Measurements from ENCODE around the gene DENND5A.
"Not testable (repeated sequence)": the region's sequence is repeated elsewhere in the genome, so short reads cannot be mapped to it uniquely, and the experiment has no call there.

Gene DENND5A

GRCh38 chr11:9170450-9170849 lies 94.7 kb downstream of the DENND5A start:
- DNase-seq (ENCODE audit: low read depth) = peak; percentile 47
- TF ChIP-seq CTCF (conservative IDR thresholded peaks at IDR 0.05; ENCODE audit: low read length) = no peak
- no peak overlapping the region for H3K4me3 ChIP-seq (ENCODE audit: low read length)

GRCh38 chr11:9169595-9170295 lies 95.4 kb downstream of the DENND5A start:
- DNase-seq (ENCODE audit: low read depth) = no peak
- no peak overlapping the region for H3K4me3 ChIP-seq (ENCODE audit: low read length)
- no peak for TF ChIP-seq CTCF (conservative IDR thresholded peaks at IDR 0.05; ENCODE audit: low read length)

- not testable (repeated sequence) for H3K4me3 ChIP-seq (ENCODE audit: low read length); DNase-seq (ENCODE audit: low read depth)
Measured at GRCh38 chr11:9161991-9162390, 103.2 kb downstream of the DENND5A start.

GRCh38 chr11:9160166-9160565 lies 105.0 kb downstream of the DENND5A start:
- TF ChIP-seq CTCF (conservative IDR thresholded peaks at IDR 0.05; ENCODE audit: low read length) = no peak
- DNase-seq (ENCODE audit: low read depth) = peak; percentile 24
- H3K4me3 ChIP-seq (ENCODE audit: low read length) = no peak overlapping the region

GRCh38 chr11:9158898-9159391 lies 106.2 kb downstream of the DENND5A start:
- no peak overlapping the region for H3K4me3 ChIP-seq (ENCODE audit: low read length)
- DNase-seq (ENCODE audit: low read depth) = peak; percentile 77
- no peak for TF ChIP-seq CTCF (conservative IDR thresholded peaks at IDR 0.05; ENCODE audit: low read length)

- no peak for TF ChIP-seq CTCF (conservative IDR thresholded peaks at IDR 0.05; ENCODE audit: low read length)
- no peak for DNase-seq (ENCODE audit: low read depth)
Measured at GRCh38 chr11:9155930-9156329, 109.2 kb downstream of the DENND5A start.

GRCh38 chr11:9153651-9154050 lies 111.5 kb downstream of the DENND5A start:
- H3K4me3 ChIP-seq (ENCODE audit: low read length) = no peak overlapping the region
- no peak for TF ChIP-seq CTCF (conservative IDR thresholded peaks at IDR 0.05; ENCODE audit: low read length)
- DNase-seq (ENCODE audit: low read depth) = no peak

More at GRCh38 chr11:9155930-9156329, 109.2 kb downstream of the DENND5A start:
- H3K4me3 ChIP-seq (ENCODE audit: low read length) = no peak overlapping the region

All from AG10803 (cell line).